GM21423 (cell line): ENCODE measurements around the gene NUMBL.

Experiments used
- ATAC-seq: cut with Tn5 transposase; IDR thresholded peaks from one replicate; pipeline ENCODE4 v1.9.1; 2021; ENCODE audit warnings: mild to moderate bottlenecking, moderate library complexity; ENCODE audit not compliant: unreplicated experiment

The NUMBL gene

GRCh38 chr19:40716482-40717324 lies 26.3 kb upstream of the NUMBL start, which contains the start of the genes COQ8B and ITPKC:
COQ8B (minus strand) TSS chr19:40716886; CDS start chr19:40714632, 2,254 bp downstream.
ITPKC (plus strand) TSS chr19:40717112; CDS start chr19:40717136, 24 bp downstream.
- ATAC-seq, result peak; percentile 66

- ATAC-seq, result no peak
Measured at GRCh38 chr19:40716031-40716481, 25.6 kb upstream of the NUMBL start.

GRCh38 chr19:40714441-40715299 lies 24.2 kb upstream of the NUMBL start:
- peak; percentile 61 for ATAC-seq

DNA sequence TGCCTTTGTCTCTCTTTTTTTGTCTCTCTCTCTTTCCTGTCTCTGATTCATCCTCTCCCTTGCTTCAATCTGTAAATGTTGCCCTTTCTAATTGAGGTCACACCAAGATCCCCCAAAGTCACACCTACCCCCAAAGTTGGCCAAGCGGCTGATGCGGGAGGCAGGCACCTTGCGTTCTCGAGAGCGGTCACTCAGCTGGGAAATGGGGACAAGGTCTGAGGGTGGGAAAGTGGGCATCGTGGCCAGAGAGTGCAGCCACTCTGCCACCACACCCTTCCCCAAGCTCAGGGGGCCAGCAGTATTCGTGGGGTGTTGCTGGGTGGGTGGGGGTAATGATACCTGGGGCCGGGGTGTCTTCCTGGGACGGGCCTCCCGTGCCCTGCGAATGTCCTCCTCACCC lies 23.5 kb upstream of the NUMBL start:
- no peak for ATAC-seq

DNA sequence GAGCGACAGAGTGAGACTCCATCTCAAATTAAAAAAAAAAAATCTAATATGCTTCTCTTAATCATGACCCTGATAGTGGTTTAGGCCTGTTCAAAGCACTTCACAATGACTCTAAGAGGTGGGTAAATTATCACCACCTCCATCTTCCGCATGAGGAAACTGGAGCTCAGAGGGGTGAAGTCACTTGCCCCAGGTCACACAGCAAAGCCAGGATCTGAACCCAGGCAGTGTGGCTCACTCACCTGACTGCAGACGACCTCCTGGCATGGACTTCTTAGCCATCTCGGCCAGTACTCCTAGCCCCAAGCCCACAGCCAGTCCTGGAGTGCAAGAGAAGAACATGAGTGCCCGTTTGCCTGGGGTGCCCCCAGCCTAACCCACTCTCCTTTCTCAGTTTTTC lies 19.4 kb upstream of the NUMBL start:
- no peak for ATAC-seq

DNA sequence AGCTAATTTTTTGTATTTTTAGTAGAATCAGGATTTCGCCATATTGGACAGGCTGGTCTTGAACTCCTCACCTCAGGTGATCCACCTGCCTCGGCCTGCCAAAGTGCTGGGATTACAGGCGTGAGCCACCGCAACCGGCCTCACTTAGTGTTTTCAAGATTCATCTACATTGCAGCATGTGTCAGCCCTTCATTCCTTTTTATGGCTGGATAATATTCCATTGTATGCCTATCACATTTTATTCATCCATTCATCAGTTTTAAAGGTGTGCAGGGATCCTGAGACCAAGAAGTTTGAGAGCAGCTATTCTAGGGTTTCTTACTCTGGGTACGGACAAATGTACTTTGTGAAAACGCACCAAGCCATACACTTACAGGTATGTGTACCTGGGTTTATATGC lies 17.2 kb upstream of the NUMBL start:
- no peak for ATAC-seq

DNA sequence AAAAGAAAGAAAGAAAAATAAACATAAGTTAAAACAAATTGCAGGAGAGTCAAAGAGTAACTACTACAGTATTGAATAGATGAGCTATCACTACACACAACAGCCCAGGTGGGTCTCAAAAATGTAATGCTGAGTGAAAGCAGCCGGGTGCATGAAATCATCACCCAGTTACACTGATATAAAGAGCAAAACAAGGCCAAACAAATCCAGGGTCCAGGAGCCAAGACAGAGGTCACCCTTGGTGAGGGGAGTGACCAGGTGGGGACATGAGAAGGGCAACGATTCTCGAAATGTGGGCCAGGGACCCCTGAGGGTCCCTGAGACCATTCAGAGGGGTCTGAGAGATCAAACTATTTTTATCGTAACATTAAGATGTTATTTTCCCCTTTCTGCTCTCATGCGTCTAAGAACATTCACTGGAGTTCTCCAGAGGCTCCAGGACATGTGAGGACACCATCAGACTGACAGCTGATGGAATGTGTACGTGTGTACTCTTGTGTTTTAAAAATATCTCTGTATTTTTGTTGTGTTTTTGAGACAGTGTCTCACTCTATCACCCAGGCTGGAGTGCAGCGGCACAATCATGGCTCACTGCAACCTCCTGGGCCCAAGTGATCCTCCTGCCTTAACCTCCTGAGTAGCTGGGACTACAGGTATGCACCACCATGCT lies 15.6 kb upstream of the NUMBL start:
- ATAC-seq, result no peak

DNA sequence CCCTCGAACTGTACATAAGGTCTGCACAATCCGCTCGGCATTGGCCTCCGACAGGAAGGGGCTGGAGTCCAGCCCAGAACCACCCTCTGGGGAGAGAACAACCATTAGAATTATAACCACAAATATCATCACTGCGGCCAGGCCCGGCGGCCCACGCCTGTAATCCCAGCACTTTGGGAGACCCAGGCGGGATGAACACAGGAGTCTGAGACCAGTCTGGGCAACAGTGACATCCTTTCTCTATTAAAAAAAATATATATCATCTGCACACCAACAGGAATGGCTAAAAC lies 14.9 kb upstream of the NUMBL start:
- no peak for ATAC-seq

DNA sequence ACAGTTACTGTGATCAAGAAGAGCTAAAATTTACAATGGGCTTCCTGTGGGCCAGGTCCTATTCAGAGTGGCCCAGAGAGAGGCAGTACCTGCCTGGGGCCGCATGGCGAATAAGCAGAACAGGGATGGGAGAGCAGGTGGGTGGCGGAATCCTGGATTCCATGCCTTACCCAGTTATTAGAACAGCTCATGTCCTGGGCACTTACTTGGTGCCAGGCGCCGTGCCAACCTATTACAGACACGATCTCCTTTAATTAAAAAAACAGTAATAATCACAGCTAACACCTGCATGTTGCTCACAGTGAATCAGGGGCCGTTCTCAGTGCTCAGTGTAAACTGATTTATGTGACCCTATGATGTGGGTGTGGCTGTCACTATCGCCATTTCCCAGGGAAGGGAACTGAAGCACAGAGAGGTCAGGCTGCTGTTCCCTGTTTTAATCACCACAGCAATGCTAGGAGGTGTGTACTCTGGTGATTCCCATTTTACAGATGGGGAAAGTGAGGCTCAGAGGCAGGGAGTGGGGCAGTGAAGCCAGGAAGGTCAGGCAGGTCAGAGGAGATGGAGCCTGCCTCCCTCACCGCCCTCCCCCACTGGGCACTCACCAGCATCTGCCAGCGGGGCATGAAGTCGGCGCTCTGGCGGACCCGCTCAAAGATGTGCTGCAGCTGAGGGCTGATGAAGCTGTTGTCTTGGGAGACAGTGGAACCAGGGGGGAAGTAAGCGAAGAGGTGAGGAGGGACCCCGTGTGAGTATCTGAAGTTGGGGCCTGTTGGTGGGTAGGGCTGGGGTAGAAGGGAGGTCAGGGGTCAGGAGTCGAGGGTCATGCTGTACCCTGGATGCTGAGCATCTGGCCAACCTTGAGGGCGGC lies 14.3 kb upstream of the NUMBL start:
- no peak for ATAC-seq

- no peak for ATAC-seq
Measured at GRCh38 chr19:40703029-40703755, 12.7 kb upstream of the NUMBL start.

GRCh38 chr19:40702337-40703012 lies 12.0 kb upstream of the NUMBL start:
- no peak for ATAC-seq

DNA sequence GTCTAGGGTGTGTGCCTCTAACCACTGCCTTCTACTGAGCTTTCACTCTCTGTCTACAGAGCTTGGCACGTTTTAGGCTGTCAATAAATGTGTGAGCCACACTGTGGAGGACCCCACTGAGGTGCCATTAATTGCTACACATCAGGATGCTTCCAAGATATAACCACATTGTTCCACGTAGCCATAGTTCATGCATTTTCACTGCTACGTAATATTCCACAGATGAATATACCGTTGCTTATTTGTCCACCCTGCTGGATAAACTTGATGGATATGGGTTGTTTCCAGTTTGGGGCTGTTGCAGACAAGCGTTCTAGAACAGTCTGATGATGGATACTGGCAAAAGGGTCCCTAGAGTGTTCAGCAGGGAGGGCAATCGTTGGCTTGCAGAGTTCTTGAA lies 11.3 kb upstream of the NUMBL start:
- ATAC-seq, result no peak

- ATAC-seq, result no peak
Measured at GRCh38 chr19:40700083-40700482, 9.6 kb upstream of the NUMBL start.

- no peak for ATAC-seq
Measured at GRCh38 chr19:40697007-40697406, 6.6 kb upstream of the NUMBL start.

DNA sequence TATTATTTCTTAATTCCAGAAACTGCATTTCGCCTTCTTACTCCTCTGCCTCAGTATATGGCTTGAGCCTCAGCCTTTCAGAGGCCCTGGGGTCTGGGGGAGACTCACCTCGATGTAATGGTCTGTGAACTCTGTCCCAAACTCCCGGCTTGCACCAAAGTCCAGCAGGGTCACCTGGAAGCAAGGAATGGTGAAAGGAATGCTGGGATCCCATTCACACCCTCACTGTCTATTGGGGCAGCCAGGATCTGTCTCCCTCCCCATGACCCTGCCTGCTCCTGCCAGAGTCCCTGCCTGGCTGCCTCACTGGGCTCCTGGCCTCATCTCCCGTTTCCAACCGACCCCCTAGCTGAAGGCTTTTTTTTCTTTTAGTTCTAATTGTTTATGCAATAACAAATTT lies 5.4 kb upstream of the NUMBL start:
- no peak for ATAC-seq

DNA sequence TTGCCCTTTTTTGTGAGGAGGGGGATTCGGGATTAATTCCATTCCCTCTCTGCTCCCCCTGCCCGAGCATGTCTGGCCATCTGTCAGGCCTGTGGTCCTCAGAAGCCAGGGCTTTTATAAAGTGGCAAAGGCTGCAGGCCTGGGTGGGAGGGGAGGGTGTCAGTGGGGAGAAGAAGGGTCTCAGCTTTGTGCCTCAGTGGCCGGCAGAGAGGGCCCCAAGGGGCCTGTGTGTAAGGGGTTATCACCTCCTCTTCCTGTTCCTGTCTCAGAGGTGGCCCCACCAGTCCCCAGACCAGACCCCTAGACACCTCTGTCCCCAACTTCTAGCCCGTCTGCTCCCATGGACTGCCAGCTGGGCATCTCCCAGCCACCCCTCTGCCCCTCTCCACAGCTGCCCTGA lies 3.4 kb upstream of the NUMBL start:
- ATAC-seq, result no peak

DNA sequence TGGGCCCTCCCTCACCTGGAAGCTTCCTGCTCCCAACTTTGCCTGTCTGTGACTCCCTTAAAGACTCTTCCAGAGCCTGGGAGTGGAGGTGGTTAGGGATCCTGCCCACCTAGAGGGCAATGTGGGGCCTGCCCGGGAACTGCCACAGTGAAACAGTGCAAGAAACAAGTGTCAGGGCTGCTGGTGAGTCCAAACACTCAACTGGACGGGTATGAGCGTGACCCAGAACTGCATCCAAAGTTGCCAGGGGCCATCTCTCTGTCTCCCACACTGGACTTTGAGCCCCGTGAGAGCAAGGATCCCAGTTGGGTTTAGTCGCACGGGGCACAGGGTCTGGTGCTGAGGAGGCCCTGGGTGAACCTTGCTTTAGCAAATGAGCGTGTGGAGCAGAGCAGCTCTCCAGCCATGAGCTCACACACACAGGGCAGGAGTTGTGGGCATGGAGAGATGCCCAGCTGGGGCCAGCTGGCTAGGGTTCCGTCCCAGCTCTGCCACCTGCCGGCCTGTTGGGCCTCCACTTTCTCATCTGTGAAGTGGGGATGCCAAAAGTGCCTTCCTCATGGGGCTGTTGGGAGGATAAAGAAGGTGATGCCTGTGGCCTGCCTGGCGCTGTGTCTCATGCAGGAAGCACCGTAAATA lies 2.8 kb upstream of the NUMBL start:
- no peak for ATAC-seq

GRCh38 chr19:40692212-40692551 lies 1.7 kb upstream of the NUMBL start:
- no peak for ATAC-seq
